HCT116 (cell line): ENCODE data around the gene ZNRF3. TPM values are rescaled to one million over a fixed set of nuclear protein-coding genes. Genes with fewer than 3 reads are reported as not detected.

Source experiments
- ATAC-seq: fragments of 200-7000 bp; cut with Tn5 transposase; 2 replicates; pipeline ENCODE4 v1.9.1; 2020; ENCODE audit warnings: mild to moderate bottlenecking, moderate library complexity
- BruUV-seq: library from RNA; stranded (reverse); fragments of 400-500 nt; replicated peaks from 2 replicates; lab custom pipeline; 2021; lab: Mats Ljungman, UMichigan
- CTCF ChIA-PET: fragments of 300-600 bp; sonication (Branson Sonifier 250); formaldehyde crosslinking; loops from one replicate; lab custom pipeline; 2021; ENCODE audit warnings: antibody characterized with exemption; lab: Charles Lee
- POLR2A ChIA-PET: fragments of 300-600, 350-600 bp; sonication (Branson Sonifier 250); formaldehyde crosslinking; loops from one replicate; lab custom pipeline; 2021; ENCODE audit warnings: antibody characterized with exemption; lab: Charles Lee
- RAD21 ChIA-PET, 2 experiments: fragments of 300-600 bp; sonication (Branson Sonifier 250); formaldehyde crosslinking; loops; one replicate each; lab custom pipeline; 2023; ENCODE audit warnings: low total read pairs in 2 of 2; ENCODE audit not compliant: uncharacterized antibody in 2 of 2, unreplicated experiment in 2 of 2, low non-redundant PET in 1 of 2; lab: Charles Lee
- DNase-seq: peaks from one replicate; pipeline ENCODE4 v3.0.0-alpha.2; 2010; ENCODE audit warnings: low read depth, low spot score
- H2AFZ ChIP-seq: fragments of 200-600 bp; shearing (Covaris generic), sonication (generic); 2 replicates; pipeline ENCODE4 v1.6.1; 2017; ENCODE audit warnings: low read depth, mixed run types, mixed read lengths, antibody characterized with exemption, low read length; ENCODE audit not compliant: poor library complexity, severe bottlenecking
- H3K27ac ChIP-seq: 2 replicates; pipeline ENCODE4 v1.5.1; 2012; ENCODE audit warnings: low read depth, low read length
- H3K27me3 ChIP-seq: fragments of 200-600 bp; sonication (generic); 2 replicates; pipeline ENCODE4 v1.6.1; 2016; ENCODE audit warnings: mixed run types, low read length, mixed read lengths; ENCODE audit not compliant: insufficient read depth
- H3K36me3 ChIP-seq, 2 experiments: fragments of 200-500 bp in 1 of 2; fragments of 200-600 bp in 1 of 2; sonication (Bioruptor generic) in 1 of 2; sonication (generic) in 1 of 2; 2 replicates each; pipeline versions ENCODE4 v1.5.1 to v1.6.1; 2014 to 2016; ENCODE audit warnings: low read length in 2 of 2, inconsistent platforms in 1 of 2, mixed read lengths in 1 of 2, mixed run types in 1 of 2; ENCODE audit not compliant: insufficient read depth in 2 of 2, control insufficient read depth in 1 of 2
- H3K4me1 ChIP-seq, 2 experiments: fragments of 200-600 bp in 1 of 2; sonication (generic) in 1 of 2; 2 replicates each; pipeline versions ENCODE4 v1.5.1 to v1.6.1; 2012 to 2017; ENCODE audit warnings: low read length in 2 of 2, inconsistent platforms in 1 of 2, mild to moderate bottlenecking in 1 of 2, mixed read lengths in 1 of 2, mixed run types in 1 of 2, moderate library complexity in 1 of 2; ENCODE audit not compliant: insufficient read depth in 2 of 2, control insufficient read depth in 1 of 2
- H3K4me2 ChIP-seq: fragments of 200-600 bp; sonication (generic); 2 replicates; pipeline ENCODE4 v1.6.1; 2017; ENCODE audit warnings: mixed run types, low read length, mixed read lengths
- H3K4me3 ChIP-seq, 2 experiments: fragments of 200-600 bp in 1 of 2; sonication (generic) in 1 of 2; replicated peaks in 1 of 2; 2 replicates each; pipeline ENCODE4 v1.5.1; 2011 to 2016; ENCODE audit warnings: low read length in 2 of 2, control low read depth in 1 of 2, low read depth in 1 of 2, mild to moderate bottlenecking in 1 of 2, mixed read lengths in 1 of 2, mixed run types in 1 of 2
- H3K79me2 ChIP-seq: fragments of 200-600 bp; sonication (generic); 2 replicates; pipeline ENCODE4 v1.6.1; 2017; ENCODE audit warnings: mild to moderate bottlenecking, mixed run types, low read length, moderate library complexity, mixed read lengths; ENCODE audit not compliant: insufficient read depth
- H3K9ac ChIP-seq: fragments of 200-600 bp; sonication (generic); 2 replicates; pipeline ENCODE4 v1.6.1; 2016; ENCODE audit warnings: low read length, mixed read lengths
- H3K9me2 ChIP-seq: fragments of 200-600 bp; sonication (generic), shearing (Covaris generic); 2 replicates; pipeline ENCODE4 v1.6.1; 2017; ENCODE audit warnings: mixed run types, mild to moderate bottlenecking, moderate library complexity; ENCODE audit not compliant: insufficient read depth
- H3K9me3 ChIP-seq, 2 experiments: fragments of 200-500 bp in 1 of 2; fragments of 200-600 bp in 1 of 2; sonication (Bioruptor generic) in 1 of 2; sonication (generic) in 1 of 2; 2 replicates each; pipeline ENCODE4 v1.6.1; 2014 to 2017; ENCODE audit warnings: low read length in 2 of 2, mixed read lengths in 2 of 2, inconsistent platforms in 1 of 2, low read depth in 1 of 2, mild to moderate bottlenecking in 1 of 2, mixed run types in 1 of 2, moderate library complexity in 1 of 2; ENCODE audit not compliant: control insufficient read depth in 1 of 2, insufficient read depth in 1 of 2
- H4K20me1 ChIP-seq: fragments of 200-600 bp; sonication (generic), shearing (Covaris generic); 2 replicates; pipeline ENCODE4 v1.6.1; 2017; ENCODE audit warnings: mixed run types, mild to moderate bottlenecking, moderate library complexity; ENCODE audit not compliant: insufficient read depth
- ATF3 ChIP-seq: IDR thresholded peaks from 2 replicates; pipeline ENCODE4 v1.6.1; 2012
- CBX3 ChIP-seq: IDR thresholded peaks from 2 replicates; pipeline ENCODE4 v1.6.1; 2012; ENCODE audit warnings: low read depth
- FOSL1 ChIP-seq: IDR thresholded peaks from 2 replicates; pipeline ENCODE4 v1.6.1; 2012; ENCODE audit warnings: low read depth
- JUND ChIP-seq: IDR thresholded peaks from 2 replicates; pipeline ENCODE4 v1.6.1; 2012
- POLR2AphosphoS5 ChIP-seq: IDR thresholded peaks from 2 replicates; pipeline ENCODE4 v1.6.1; 2011; ENCODE audit warnings: mild to moderate bottlenecking, low read depth, low read length, moderate library complexity
- REST ChIP-seq: IDR thresholded peaks from 2 replicates; pipeline ENCODE4 v1.6.1; 2012; ENCODE audit warnings: low read depth
- SIN3A ChIP-seq: IDR thresholded peaks from 2 replicates; pipeline ENCODE4 v1.6.1; 2012; ENCODE audit warnings: low read depth
- YY1 ChIP-seq: IDR thresholded peaks from 2 replicates; pipeline ENCODE4 v1.6.1; 2011; ENCODE audit warnings: low read length, low read depth, moderate library complexity, mild to moderate bottlenecking; ENCODE audit not compliant: insufficient replicate concordance; ENCODE audit errors: extremely low read depth
- ZBTB33 ChIP-seq: IDR thresholded peaks from 2 replicates; pipeline ENCODE4 v1.6.1; 2011; ENCODE audit warnings: mild to moderate bottlenecking, low read length, moderate library complexity; ENCODE audit not compliant: insufficient replicate concordance; ENCODE audit errors: extremely low read depth
- ZFX ChIP-seq: fragments of 450-650 bp; IDR thresholded peaks from 2 replicates; pipeline ENCODE4 v1.6.1; 2017
- intact Hi-C: fragments of 100-400 bp; cut with micrococcal nuclease; formaldehyde crosslinking; loops from 2 replicates; pipeline ENCODE4 v1.10.0; 2022
- total RNA-seq: library from RNA; stranded (reverse); gene quantifications from one replicate; pipeline ENCODE4 v1.2.1, GENCODE V29; 2021; ENCODE audit not compliant: unreplicated experiment

ZNRF3 gene
- total RNA-seq, 1 experiment from 2014 or later, result 12.2 TPM

GRCh38 chr22:29092243-29092642 is 208.9 kb downstream of the ZNRF3 start:
- Histone ChIP-seq H3K9me2 (no peaks in the 10 kb centered on the region), H3K79me2 (no peaks in the 10 kb centered on the region), H3K36me3 (no peaks in the 10 kb centered on the region), H3K27me3 (no peaks in the 10 kb centered on the region), H3K9me3 (no peaks in the 10 kb centered on the region), H3K4me3 (no peak overlapping the region), H4K20me1 (no peaks in the 10 kb centered on the region), H3K4me2 (no peak overlapping the region), H2AFZ (no peak overlapping the region), H3K27ac (no peak overlapping the region), H3K4me1 (peaks cover 3 to 5% of the 10 kb centered on the region in 2 experiments; a peak in 3 of 4 replicates), H3K9ac (no peak overlapping the region)
- intact Hi-C loops, result no loop called here
- ChIA-PET RAD21 (no interaction called here), POLR2A (no interaction called here), CTCF (no interaction called here)
- no peak for TF ChIP-seq REST
- no peak for TF ChIP-seq JUND
- TF ChIP-seq POLR2AphosphoS5, result no peak
- TF ChIP-seq ZFX, result no peak
- TF ChIP-seq YY1, result no peak
- no peak for TF ChIP-seq FOSL1
- no peak for TF ChIP-seq ZBTB33
- TF ChIP-seq ATF3, result no peak
- no peak for TF ChIP-seq CBX3
- TF ChIP-seq SIN3A, result no peak
- DNase-seq (no peak), ATAC-seq (no peak)
- BruUV-seq, result no TSS peak
